ENCODE data around the gene EMILIN3.

The EMILIN3 gene

DNA sequence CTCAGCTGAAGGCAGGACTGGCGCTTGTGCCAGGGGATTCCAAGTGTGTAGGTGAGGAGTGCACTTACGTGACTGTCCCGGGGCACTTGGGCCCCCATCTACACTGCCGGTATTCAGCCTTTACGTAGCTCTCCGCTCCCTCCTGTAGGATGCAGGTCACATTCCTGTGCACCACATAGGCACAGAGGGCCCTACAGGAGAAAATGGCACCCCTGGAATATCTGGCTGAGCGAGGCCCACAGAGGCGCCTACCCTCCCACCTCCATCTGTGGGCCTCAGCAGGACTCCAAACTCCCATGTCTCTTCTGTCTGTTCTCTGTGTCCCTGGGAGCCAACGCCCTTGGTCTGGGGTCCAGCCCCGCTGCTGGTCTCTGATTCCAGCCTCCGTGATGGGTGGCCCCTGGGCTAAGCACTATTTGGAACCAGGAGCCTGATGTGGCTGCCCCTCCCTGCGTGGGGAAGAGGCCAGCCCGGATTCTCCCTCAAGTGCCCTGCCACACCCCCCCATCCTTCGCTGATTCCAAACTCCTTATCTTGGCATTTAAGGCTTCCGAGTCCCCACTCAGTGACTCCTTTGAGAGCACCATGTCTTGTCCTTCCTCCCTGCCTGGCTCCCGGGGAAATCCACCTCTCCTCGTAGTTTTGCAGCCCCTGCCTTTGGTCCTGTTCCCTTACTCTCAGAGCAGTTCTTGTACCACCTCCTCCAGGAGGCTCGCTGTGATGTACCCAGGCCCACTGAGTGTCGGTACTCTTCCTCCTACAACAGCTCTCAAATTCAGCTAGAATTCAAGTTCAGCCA is 1.5 kb downstream of the EMILIN3 start:
- ChIA-PET POLR2A (no interaction called here), CTCF (no interaction called here)
- TF ChIP-seq L3MBTL2 (conservative IDR thresholded peaks at IDR 0.05) (no peak), HDGF (IDR thresholded peaks at IDR 0.05; ENCODE audit: borderline replicate concordance) (no peak), ZNF384 (IDR thresholded peaks at IDR 0.05) (no peak), BHLHE40 (IDR thresholded peaks at IDR 0.05; ENCODE audit: borderline replicate concordance) (no peak), SP1 (IDR thresholded peaks at IDR 0.05) (no peak), FOXM1 (IDR thresholded peaks at IDR 0.05; ENCODE audit: borderline replicate concordance) (no peak), SUZ12 (IDR thresholded peaks at IDR 0.05) (no peak), FOXA1 (IDR thresholded peaks at IDR 0.05) (no peak), ARNT (IDR thresholded peaks at IDR 0.05) (no peak), TARDBP (IDR thresholded peaks at IDR 0.05) (no peak), ELF4 (IDR thresholded peaks at IDR 0.05) (no peak), LEF1 (IDR thresholded peaks at IDR 0.05; ENCODE audit: borderline replicate concordance) (no peak), FOXK2 (IDR thresholded peaks at IDR 0.05) (no peak), NFRKB (IDR thresholded peaks at IDR 0.05) (no peak), CTBP1 (IDR thresholded peaks at IDR 0.05; ENCODE audit: borderline replicate concordance) (no peak)
- TF ChIP-seq, protein P1, sequence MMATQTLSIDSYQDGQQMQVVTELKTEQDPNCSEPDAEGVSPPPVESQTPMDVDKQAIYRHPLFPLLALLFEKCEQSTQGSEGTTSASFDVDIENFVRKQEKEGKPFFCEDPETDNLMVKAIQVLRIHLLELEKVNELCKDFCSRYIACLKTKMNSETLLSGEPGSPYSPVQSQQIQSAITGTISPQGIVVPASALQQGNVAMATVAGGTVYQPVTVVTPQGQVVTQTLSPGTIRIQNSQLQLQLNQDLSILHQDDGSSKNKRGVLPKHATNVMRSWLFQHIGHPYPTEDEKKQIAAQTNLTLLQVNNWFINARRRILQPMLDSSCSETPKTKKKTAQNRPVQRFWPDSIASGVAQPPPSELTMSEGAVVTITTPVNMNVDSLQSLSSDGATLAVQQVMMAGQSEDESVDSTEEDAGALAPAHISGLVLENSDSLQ (IDR thresholded peaks at IDR 0.05) = no peak
- no peak for DNase-seq (ENCODE audit: extremely low spot score)

GRCh38 chr20:41364236-41364855 is 2.3 kb downstream of the EMILIN3 start:
- DNase-seq (ENCODE audit: extremely low spot score) = no peak
- no peak for TF ChIP-seq ARNT (IDR thresholded peaks at IDR 0.05)
- no peak for TF ChIP-seq CTBP1 (IDR thresholded peaks at IDR 0.05; ENCODE audit: borderline replicate concordance)
- TF ChIP-seq BHLHE40 (IDR thresholded peaks at IDR 0.05; ENCODE audit: borderline replicate concordance) = no peak
- no peak for TF ChIP-seq FOXA1 (IDR thresholded peaks at IDR 0.05)
- TF ChIP-seq ELF4 (IDR thresholded peaks at IDR 0.05) = no peak
- no peak for TF ChIP-seq SUZ12 (IDR thresholded peaks at IDR 0.05)
- no peak for TF ChIP-seq FOXM1 (IDR thresholded peaks at IDR 0.05; ENCODE audit: borderline replicate concordance)
- no peak for TF ChIP-seq SP1 (IDR thresholded peaks at IDR 0.05)
- no peak for TF ChIP-seq NFRKB (IDR thresholded peaks at IDR 0.05)
- no peak for TF ChIP-seq HDGF (IDR thresholded peaks at IDR 0.05; ENCODE audit: borderline replicate concordance)
- no peak for TF ChIP-seq TARDBP (IDR thresholded peaks at IDR 0.05)
- no peak for TF ChIP-seq FOXK2 (IDR thresholded peaks at IDR 0.05)
- TF ChIP-seq ZNF384 (IDR thresholded peaks at IDR 0.05) = no peak
- no peak for TF ChIP-seq L3MBTL2 (conservative IDR thresholded peaks at IDR 0.05)
- TF ChIP-seq, protein P1 (IDR thresholded peaks at IDR 0.05) = no peak
- no peak for TF ChIP-seq LEF1 (IDR thresholded peaks at IDR 0.05; ENCODE audit: borderline replicate concordance)
- ChIA-PET CTCF (no interaction called here), POLR2A (no interaction called here)

GRCh38 chr20:41363601-41364000 is 3.0 kb downstream of the EMILIN3 start:
- ChIA-PET POLR2A (no interaction called here), CTCF (no interaction called here)
- TF ChIP-seq TARDBP (IDR thresholded peaks at IDR 0.05) (no peak), LEF1 (IDR thresholded peaks at IDR 0.05; ENCODE audit: borderline replicate concordance) (no peak), CTBP1 (IDR thresholded peaks at IDR 0.05; ENCODE audit: borderline replicate concordance) (no peak), ELF4 (IDR thresholded peaks at IDR 0.05) (no peak), BHLHE40 (IDR thresholded peaks at IDR 0.05; ENCODE audit: borderline replicate concordance) (no peak), FOXK2 (IDR thresholded peaks at IDR 0.05) (no peak), ZNF384 (IDR thresholded peaks at IDR 0.05) (no peak), L3MBTL2 (conservative IDR thresholded peaks at IDR 0.05) (no peak), HDGF (IDR thresholded peaks at IDR 0.05; ENCODE audit: borderline replicate concordance) (no peak), FOXM1 (IDR thresholded peaks at IDR 0.05; ENCODE audit: borderline replicate concordance) (no peak), SP1 (IDR thresholded peaks at IDR 0.05) (no peak), FOXA1 (IDR thresholded peaks at IDR 0.05) (no peak), SUZ12 (IDR thresholded peaks at IDR 0.05) (no peak), ARNT (IDR thresholded peaks at IDR 0.05) (no peak), NFRKB (IDR thresholded peaks at IDR 0.05) (no peak)
- TF ChIP-seq, protein P1 (IDR thresholded peaks at IDR 0.05) = no peak
- DNase-seq (ENCODE audit: extremely low spot score) = no peak

DNA sequence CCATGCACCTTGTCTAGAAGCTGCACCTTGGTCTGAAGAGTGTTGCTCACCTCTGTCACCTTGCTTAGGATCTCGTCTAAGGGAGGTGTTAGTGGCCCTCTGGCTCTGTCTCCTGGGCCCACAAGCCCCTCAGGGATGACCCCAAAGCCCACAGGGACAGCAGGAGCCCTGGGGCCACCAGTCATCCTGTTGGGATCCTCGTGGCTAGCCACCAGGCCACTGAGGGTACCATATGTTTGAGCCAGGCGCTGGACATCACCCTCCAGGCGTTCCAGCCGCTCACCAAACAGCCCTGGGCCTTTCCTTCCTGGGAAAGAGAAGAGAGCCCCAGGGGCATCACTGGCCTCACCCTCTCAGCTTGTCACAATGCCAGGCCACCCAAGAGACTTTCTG is 3.9 kb downstream of the EMILIN3 start:
- DNase-seq (ENCODE audit: extremely low spot score) = no peak
- POLR2A ChIA-PET = no interaction called here
- TF ChIP-seq LEF1 (IDR thresholded peaks at IDR 0.05; ENCODE audit: borderline replicate concordance) (no peak), TARDBP (IDR thresholded peaks at IDR 0.05) (no peak), CTBP1 (IDR thresholded peaks at IDR 0.05; ENCODE audit: borderline replicate concordance) (no peak), NFRKB (IDR thresholded peaks at IDR 0.05) (no peak), ZNF384 (IDR thresholded peaks at IDR 0.05) (no peak), ARNT (IDR thresholded peaks at IDR 0.05) (no peak), HDGF (IDR thresholded peaks at IDR 0.05; ENCODE audit: borderline replicate concordance) (no peak), SUZ12 (IDR thresholded peaks at IDR 0.05) (no peak), BHLHE40 (IDR thresholded peaks at IDR 0.05; ENCODE audit: borderline replicate concordance) (no peak), FOXM1 (IDR thresholded peaks at IDR 0.05; ENCODE audit: borderline replicate concordance) (no peak)
- TF ChIP-seq, protein P1 (IDR thresholded peaks at IDR 0.05) = no peak
- CTCF ChIA-PET = no interaction called here

Measured in HEK293T (cell line).